GM19438 (cell line): ENCODE measurements around the gene RP2.

Source experiments
- ATAC-seq: cut with Tn5 transposase; IDR thresholded peaks from one replicate; pipeline ENCODE4 v1.9.1; 2021; ENCODE audit warnings: low read depth; ENCODE audit not compliant: unreplicated experiment

Gene RP2

DNA sequence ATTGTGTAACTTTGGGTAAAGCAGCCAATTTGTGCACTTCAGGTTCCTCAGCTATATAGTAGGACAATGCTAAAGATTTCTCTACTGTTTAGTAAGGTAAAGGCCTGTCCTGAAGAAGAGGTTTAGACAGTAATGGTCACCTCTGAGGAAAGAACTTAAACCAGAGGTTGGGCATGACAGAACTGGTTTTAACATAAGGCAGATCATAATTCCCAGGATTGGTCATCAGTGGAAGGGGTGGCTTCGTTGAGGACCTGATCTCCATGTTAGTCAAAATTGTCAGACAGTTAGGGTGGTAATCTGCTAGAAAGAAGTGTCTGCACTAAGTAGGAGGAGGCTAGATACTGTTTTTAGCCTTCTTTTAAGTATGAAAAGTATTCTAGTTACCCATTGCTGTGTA lies 4.1 kb downstream of the RP2 start:
- no peak for ATAC-seq

- ATAC-seq, result no peak
Observed at GRCh38 chrX:46841346-46841745, 4.5 kb downstream of the RP2 start.

- ATAC-seq, result no peak
Observed at GRCh38 chrX:46844913-46845312, 8.1 kb downstream of the RP2 start.

DNA sequence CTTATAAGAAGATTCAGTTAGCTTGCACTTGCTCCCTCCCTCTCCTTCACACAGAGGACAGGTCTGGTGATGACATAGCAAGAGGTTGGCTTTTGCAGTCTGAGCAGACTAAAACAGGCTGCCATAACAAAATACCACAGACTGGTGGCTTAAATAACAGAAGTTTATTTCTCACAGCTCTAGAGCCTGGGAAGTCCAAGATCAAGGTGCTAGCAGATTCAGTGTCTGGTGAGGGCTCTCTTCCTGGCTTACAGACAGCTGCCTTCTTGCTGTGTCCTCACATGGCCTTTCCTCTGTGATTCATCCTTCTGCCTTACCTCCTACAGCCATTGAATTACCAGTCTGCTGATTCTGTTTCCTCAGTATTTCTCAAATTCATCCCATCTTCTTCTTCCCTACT lies 13.1 kb downstream of the RP2 start:
- no peak for ATAC-seq

GRCh38 chrX:46850771-46851170 lies 13.9 kb downstream of the RP2 start:
- no peak for ATAC-seq

GRCh38 chrX:46856483-46856882 lies 19.6 kb downstream of the RP2 start:
- no peak for ATAC-seq

GRCh38 chrX:46860557-46860956 lies 23.7 kb downstream of the RP2 start:
- ATAC-seq, result no peak

- ATAC-seq, result no peak
Observed at GRCh38 chrX:46863072-46863471, 26.2 kb downstream of the RP2 start.

DNA sequence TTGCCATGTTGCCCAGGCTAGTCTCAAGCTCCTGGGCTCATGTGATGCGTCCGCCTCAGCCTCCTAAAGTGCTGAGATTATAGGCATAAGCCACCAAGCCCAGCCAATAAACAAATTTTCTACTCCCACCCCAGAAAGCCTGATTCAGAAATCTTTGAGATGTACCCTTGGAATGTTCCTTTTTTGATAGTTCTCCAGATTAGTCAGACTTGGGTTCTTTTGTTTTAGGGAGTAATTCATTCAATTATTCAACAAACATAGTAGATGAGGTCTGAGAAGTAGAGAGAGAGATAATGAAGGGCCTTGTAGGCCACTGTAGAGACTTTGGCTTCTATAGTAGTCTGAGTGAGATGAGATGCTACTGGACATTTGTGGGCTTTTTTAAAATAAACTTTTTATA lies 27.8 kb downstream of the RP2 start:
- ATAC-seq, result no peak

DNA sequence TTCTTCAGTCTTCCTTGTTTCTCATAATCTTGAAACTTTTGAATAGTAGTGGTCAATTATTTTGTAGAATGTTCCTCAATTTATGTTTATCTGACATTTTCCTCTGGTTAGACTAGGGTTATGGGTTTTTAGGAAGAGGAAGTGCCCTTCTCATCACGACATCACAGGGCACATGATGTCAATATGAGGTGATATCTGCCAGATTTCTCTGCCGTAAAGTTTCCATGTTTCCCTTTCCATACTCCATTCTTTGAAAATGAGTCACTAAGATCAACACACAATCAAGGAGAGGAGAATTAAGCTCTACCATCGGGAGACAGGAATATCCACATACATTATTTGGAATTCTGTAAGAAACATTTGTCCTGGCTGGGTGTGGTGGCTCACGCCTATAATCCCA lies 28.4 kb downstream of the RP2 start:
- no peak for ATAC-seq

DNA sequence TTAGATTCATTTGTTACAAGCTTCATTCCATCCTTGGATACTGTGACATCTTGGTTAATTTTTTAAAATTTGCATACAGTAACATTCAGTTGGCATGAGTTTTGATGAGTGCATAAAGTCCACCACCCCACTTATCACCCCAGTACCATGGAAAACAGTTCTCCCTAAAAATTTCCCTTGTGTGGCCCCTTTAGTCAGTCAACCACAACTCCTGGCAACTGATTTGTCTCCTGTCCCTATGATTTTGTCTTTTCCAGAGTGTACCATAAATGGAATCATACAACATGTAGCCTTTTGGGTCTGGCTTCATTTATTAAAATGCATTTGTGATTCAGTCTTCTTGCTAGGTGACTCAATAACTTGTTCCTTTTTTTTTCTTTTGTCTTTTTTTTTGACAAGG lies 29.9 kb downstream of the RP2 start:
- ATAC-seq, result no peak

- ATAC-seq, result no peak
Observed at GRCh38 chrX:46873746-46874145, 36.9 kb downstream of the RP2 start.

- no peak for ATAC-seq
Observed at GRCh38 chrX:46876901-46877300, 40.1 kb downstream of the RP2 start.

- ATAC-seq, result no peak
Observed at GRCh38 chrX:46882266-46882665, 45.4 kb downstream of the RP2 start.

DNA sequence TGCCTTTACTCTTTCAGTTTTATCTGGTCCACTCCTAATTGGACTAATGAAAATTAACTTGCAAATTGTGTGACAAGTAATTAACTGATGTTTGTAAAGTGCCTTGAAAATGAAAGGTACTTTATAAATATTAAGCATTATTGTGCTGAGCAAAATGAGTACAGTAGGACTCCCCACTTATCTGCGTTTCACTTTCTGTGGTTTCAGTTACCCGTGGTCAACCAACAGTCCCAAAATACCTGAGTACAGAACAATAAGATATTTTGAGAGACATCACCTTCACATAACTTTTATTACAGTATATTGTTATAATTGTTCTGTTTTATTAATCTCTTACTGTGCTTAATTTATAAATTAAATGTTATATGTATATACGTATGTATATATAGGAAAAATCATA lies 48.0 kb downstream of the RP2 start:
- no peak for ATAC-seq

DNA sequence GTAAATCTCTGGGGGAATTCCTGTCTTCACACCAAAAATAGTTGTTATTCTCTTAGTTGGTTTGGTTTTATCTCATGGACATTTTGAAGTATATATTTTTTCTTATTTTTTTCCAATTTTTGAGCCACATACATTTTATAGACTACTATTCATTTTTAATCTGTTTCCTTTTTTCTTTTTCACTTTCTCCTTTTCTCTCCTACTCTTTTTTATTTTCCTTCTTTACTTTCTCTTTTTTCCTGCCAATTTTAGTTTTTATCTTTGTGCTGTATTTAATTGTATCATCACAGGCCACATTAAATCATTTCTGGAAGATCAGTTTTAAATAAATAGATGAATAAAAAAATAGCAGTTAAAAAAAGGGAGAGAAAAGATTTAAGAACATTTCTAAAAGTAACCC lies 61.4 kb downstream of the RP2 start:
- ATAC-seq, result no peak

DNA sequence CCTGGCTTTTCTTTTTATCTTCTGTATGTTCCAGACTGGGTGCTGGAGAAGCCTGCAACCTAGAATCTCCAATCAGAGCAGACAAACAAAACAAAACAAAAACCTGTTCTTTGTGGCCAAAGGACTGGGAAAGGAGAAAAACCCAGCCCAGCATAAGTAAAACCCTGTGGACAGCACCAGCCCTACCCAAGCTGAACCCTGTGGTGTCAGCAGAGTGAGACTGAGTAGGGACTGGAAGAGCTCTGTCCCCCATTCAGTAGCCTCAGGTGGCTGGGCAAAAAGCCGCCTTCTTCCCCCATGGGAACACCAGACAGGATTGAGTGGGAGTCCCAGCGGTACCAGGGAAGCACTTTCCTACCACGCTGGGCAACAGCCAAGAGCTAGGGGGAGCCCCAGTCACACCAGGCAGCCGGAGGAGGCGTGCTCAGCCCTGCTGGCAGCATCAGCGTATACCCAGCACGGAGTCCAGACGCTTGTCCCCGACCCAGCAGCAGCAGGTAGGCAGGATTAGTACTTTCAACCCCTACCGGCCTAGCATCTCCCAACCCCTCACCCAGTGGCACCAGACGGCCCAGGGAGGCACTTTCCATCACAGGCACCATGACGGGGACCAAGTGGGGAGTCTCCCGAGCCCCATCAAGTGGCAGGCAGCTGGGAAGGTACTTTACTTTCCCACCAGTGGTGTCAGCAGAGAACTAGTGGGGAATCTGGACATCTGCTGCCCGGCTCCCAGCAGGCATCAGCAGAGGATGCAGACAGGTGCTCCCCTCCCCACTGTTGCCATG lies 66.8 kb downstream of the RP2 start:
- peak; percentile 87 for ATAC-seq

- no peak for ATAC-seq
Observed at GRCh38 chrX:46904626-46905025, 67.8 kb downstream of the RP2 start.

DNA sequence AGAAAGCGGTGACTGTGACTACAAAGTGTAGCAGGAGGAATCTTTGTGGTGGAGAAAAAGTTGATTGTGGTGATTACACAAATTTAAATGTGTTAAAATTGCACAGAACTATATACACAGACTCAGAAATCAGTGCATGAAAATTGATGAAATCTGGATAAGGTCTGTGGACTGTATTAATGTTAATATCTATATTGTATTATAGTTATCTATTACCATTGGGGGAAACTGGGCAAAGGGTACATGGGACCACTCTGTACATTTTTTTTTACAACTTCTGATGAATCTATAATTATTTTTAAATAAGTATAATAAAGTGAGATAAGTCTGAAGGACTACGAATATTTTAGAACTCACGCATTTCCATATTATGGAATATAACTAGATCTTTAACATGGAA lies 73.6 kb downstream of the RP2 start:
- no peak for ATAC-seq

- ATAC-seq, result no peak
Observed at GRCh38 chrX:46912098-46912602, 75.3 kb downstream of the RP2 start, which contains the start of gene JADE3. TSS of gene JADE3 (plus strand) at chrX:46912421. CDS start at chrX:46984895, 72,474 bp downstream.

DNA sequence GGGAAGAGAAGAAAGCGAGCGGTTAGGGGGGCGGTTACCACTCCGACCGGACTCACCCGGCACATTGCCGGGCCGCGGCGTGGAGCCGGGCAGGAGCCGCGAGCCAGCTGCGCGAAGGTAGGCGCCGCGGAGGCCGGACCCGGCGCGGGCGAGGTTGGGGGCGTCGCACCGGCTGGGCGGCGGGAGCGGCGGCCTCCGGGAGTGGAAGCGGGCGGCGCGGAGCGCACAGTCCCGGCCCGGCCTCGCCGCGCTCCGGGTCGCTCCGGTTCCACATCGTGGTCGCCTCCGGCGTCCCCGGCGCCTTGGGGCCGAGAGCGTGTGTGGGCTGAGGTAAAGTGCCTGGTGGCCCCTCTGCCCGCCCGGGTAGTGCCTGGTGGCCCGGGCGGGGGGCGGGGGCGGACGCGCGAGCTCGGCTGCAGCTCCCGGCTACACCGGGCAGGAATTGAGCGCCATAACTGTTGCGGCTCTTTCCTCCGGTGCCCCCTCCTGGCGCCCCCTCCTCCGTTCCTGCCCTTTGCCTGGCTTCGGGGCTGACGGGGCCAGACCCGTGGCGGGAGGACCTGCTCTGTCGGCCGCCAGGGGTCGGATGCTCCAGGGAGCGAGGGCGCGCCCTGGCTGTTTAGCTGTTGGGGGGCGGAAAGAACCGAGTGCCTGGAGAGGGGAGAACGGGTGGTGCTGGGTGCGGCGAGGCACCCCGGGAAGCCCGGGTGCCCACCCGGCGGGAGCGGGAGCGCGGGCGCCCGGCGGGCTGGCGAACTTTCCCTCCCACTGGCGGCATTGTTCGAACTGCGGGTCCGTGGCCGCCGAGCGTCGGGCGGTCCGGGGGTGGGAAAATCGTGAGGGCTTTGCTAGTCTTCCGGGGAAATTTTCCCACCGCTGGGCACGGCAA lies 76.0 kb downstream of the RP2 start:
- ATAC-seq, result no peak

GRCh38 chrX:46913667-46914066 lies 76.8 kb downstream of the RP2 start:
- no peak for ATAC-seq
